ENCODE results near the gene UIMC1.
"Not testable (repeated sequence)": the region's sequence is repeated elsewhere in the genome, so short reads cannot be mapped to it uniquely, and the experiment has no call there.

The UIMC1 gene

GRCh38 chr5:177024559-177024958 is 18.0 kb upstream of the UIMC1 start:
- peak overlapping the region; percentile 53 for H3K27ac Mint-ChIP-seq
- H3K27me3 Mint-ChIP-seq, result no peaks in the 10 kb centered on the region
- peaks cover 30% of the 10 kb centered on the region for H3K36me3 Mint-ChIP-seq (ENCODE audit: low read depth)
- peak overlapping the region; percentile 47 for H3K4me3 Mint-ChIP-seq
- peaks cover 29% of the 10 kb centered on the region for H3K4me1 Mint-ChIP-seq (ENCODE audit: low read depth)
- H3K9me3 Mint-ChIP-seq, result no peaks in the 10 kb centered on the region

DNA sequence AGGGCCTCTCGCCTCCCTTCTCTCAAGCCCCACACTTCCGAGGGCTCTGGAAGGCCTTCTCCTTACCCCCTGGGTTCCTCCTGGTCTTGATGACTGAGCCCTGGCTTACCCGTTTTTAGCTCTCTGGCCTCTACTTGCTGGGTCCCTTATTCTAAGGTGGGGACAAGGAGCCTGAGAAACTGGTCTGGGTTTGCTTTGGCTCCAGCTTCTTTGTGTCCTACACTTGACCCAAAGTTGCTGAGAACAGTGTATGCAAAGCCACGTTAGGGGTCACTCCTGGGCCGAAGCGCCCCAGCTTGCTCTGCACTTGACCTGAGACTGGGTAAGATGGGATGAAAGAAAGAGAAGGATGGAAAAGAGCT is 16.7 kb upstream of the UIMC1 start:
- Mint-ChIP-seq H3K27ac (peak overlapping the region; percentile 93), H3K4me1 (ENCODE audit: low read depth) (peaks cover 29% of the 10 kb centered on the region), H3K4me3 (peak overlapping the region; percentile 92), H3K36me3 (ENCODE audit: low read depth) (peaks cover 20% of the 10 kb centered on the region), H3K9me3 (no peaks in the 10 kb centered on the region), H3K27me3 (no peaks in the 10 kb centered on the region)

GRCh38 chr5:177022386-177023302 is 16.1 kb upstream of the UIMC1 start, which contains the start of gene ZNF346:
Gene ZNF346, plus strand, starts transcription at chr5:177022696. Its CDS starts 43 bp downstream, at chr5:177022739.
- peaks cover 16% of the 10 kb centered on the region for H3K36me3 Mint-ChIP-seq (ENCODE audit: low read depth)
- H3K27me3 Mint-ChIP-seq, result no peaks in the 10 kb centered on the region
- peak within 1 kb of the TSS; percentile 93 for H3K27ac Mint-ChIP-seq
- peak within 1 kb of the TSS; percentile 92 for H3K4me3 Mint-ChIP-seq
- peaks cover 29% of the 10 kb centered on the region for H3K4me1 Mint-ChIP-seq (ENCODE audit: low read depth)
- H3K9me3 Mint-ChIP-seq, result no peaks in the 10 kb centered on the region

DNA sequence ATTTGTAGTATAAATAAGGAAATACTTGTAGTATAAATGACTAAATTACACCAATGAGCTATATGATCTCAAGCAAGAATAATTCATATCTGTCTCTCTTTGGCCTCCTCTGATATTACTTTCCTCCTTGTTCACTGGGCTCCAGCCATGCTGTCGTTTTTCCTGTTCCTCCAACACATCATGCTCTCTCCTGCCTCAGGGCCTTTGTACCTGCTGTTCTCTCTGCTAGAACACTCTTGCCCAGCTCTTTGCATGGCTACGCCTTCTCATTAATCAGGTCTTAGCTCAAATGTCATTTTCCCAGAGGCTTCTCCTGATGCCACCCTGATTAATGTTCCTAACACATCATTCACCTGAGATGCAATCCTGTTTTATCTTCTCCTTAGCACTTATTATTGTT is 13.5 kb upstream of the UIMC1 start:
- no peaks in the 10 kb centered on the region for H3K27me3 Mint-ChIP-seq
- H3K4me1 Mint-ChIP-seq (ENCODE audit: low read depth), result peaks cover 22% of the 10 kb centered on the region
- H3K36me3 Mint-ChIP-seq (ENCODE audit: low read depth), result peaks cover 8% of the 10 kb centered on the region
- no peak overlapping the region for H3K4me3 Mint-ChIP-seq
- H3K9me3 Mint-ChIP-seq, result no peaks in the 10 kb centered on the region
- H3K27ac Mint-ChIP-seq, result no peak overlapping the region

GRCh38 chr5:177018341-177018740 is 11.8 kb upstream of the UIMC1 start:
- Mint-ChIP-seq H3K27ac (no peak overlapping the region), H3K36me3 (ENCODE audit: low read depth) (no peaks in the 10 kb centered on the region), H3K27me3 (no peaks in the 10 kb centered on the region), H3K9me3 (no peaks in the 10 kb centered on the region), H3K4me3 (no peak overlapping the region), H3K4me1 (ENCODE audit: low read depth) (peaks cover 9% of the 10 kb centered on the region)

GRCh38 chr5:177015156-177015555 is 8.6 kb upstream of the UIMC1 start:
- H3K27ac Mint-ChIP-seq, result no peak overlapping the region
- no peak overlapping the region for H3K4me3 Mint-ChIP-seq
- H3K4me1 Mint-ChIP-seq (ENCODE audit: low read depth), result no peaks in the 10 kb centered on the region
- no peaks in the 10 kb centered on the region for H3K36me3 Mint-ChIP-seq (ENCODE audit: low read depth)
- no peaks in the 10 kb centered on the region for H3K27me3 Mint-ChIP-seq
- H3K9me3 Mint-ChIP-seq, result no peaks in the 10 kb centered on the region

- no peaks in the 10 kb centered on the region for H3K27me3 Mint-ChIP-seq
- no peaks in the 10 kb centered on the region for H3K36me3 Mint-ChIP-seq (ENCODE audit: low read depth)
- no peak overlapping the region for H3K4me3 Mint-ChIP-seq
- H3K4me1 Mint-ChIP-seq (ENCODE audit: low read depth), result peaks cover 16% of the 10 kb centered on the region
- no peak overlapping the region for H3K27ac Mint-ChIP-seq
- H3K9me3 Mint-ChIP-seq, result no peaks in the 10 kb centered on the region
Observed at GRCh38 chr5:177010153-177010552, 3.6 kb upstream of the UIMC1 start.

GRCh38 chr5:177008716-177009115 is 2.1 kb upstream of the UIMC1 start:
- Mint-ChIP-seq H3K27ac (no peak overlapping the region), H3K9me3 (no peaks in the 10 kb centered on the region), H3K4me3 (no peak overlapping the region), H3K4me1 (ENCODE audit: low read depth) (peaks cover 30% of the 10 kb centered on the region), H3K27me3 (no peaks in the 10 kb centered on the region), H3K36me3 (ENCODE audit: low read depth) (peaks cover 5% of the 10 kb centered on the region)

DNA sequence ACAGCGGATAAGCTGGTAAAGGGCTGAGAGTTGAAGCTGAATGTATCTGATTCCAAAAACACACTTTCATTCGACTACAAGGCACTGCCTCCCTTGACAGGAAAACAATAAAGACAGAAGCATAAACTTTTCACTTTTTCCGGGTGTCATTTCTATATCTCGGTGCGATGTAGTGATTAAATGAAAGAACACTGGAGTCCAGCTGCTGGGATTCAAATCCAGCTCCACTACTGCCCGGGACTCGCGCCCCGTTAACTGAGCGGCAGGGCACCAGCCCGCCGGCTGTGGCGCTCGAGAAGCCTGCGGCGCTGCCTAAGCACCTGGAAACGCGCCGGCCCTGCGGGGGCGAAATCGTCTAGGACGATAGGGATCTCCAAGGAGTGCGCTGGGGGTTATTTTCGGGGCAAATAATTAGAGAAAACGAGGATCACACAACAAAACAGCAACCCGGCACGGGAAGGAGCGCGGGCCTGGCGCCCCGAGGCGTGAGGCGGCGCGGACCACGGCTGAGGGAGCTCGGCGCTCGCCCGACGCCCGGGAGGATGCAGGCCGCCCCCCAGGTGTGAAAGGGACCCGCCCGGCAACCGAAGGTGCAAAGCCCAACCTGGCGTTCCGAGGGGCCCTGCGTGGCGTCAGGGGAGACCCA is 837 bp downstream of the UIMC1 start:
- peaks cover 41% of the 10 kb centered on the region for H3K4me1 Mint-ChIP-seq (ENCODE audit: low read depth)
- H3K9me3 Mint-ChIP-seq, result no peaks in the 10 kb centered on the region
- peak overlapping the region; percentile 88 for H3K27ac Mint-ChIP-seq
- H3K36me3 Mint-ChIP-seq (ENCODE audit: low read depth), result peaks cover 11% of the 10 kb centered on the region
- no peaks in the 10 kb centered on the region for H3K27me3 Mint-ChIP-seq
- H3K4me3 Mint-ChIP-seq, result peak overlapping the region; percentile 91

- Mint-ChIP-seq H3K9me3 (no peaks in the 10 kb centered on the region), H3K36me3 (ENCODE audit: low read depth) (peaks cover 13% of the 10 kb centered on the region), H3K27me3 (no peaks in the 10 kb centered on the region), H3K4me3 (peak overlapping the region; percentile 91), H3K4me1 (ENCODE audit: low read depth) (peaks cover 41% of the 10 kb centered on the region), H3K27ac (no peak overlapping the region)
Observed at GRCh38 chr5:177004961-177005360, 1.6 kb downstream of the UIMC1 start.

GRCh38 chr5:177003649-177004048 is 2.9 kb downstream of the UIMC1 start:
- Mint-ChIP-seq H3K4me3 (peak overlapping the region; percentile 26), H3K4me1 (ENCODE audit: low read depth) (peaks cover 47% of the 10 kb centered on the region), H3K27ac (peak overlapping the region; percentile 65), H3K36me3 (ENCODE audit: low read depth) (peaks cover 17% of the 10 kb centered on the region), H3K27me3 (no peaks in the 10 kb centered on the region), H3K9me3 (no peaks in the 10 kb centered on the region)

DNA sequence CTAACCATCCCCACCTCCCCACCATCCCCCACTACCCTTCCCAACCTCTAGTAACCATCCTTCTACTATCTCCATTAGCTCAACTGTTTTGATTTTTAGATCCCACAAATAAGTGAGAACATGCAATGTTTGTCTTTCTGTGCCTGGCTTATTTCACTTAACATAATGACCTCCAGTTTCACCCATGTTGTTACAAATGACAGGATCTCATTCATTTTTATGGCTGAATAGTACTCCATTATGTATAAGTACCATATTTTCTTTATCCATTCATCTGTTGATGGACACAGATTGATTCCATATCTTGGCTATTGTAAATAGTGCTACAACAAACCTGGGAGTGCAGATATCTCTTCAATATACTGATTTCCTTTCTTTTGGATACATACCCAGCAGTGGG is 7.1 kb downstream of the UIMC1 start:
- peaks cover 35% of the 10 kb centered on the region for H3K36me3 Mint-ChIP-seq (ENCODE audit: low read depth)
- not testable (repeated sequence) for H3K4me3 Mint-ChIP-seq, H3K9me3 Mint-ChIP-seq, H3K27me3 Mint-ChIP-seq
- H3K27ac Mint-ChIP-seq, result peak overlapping the region; percentile 28
- H3K4me1 Mint-ChIP-seq (ENCODE audit: low read depth), result peaks cover 52% of the 10 kb centered on the region

GRCh38 chr5:176998828-176999227 is 7.8 kb downstream of the UIMC1 start:
- H3K9me3 Mint-ChIP-seq, result no peaks in the 10 kb centered on the region
- H3K4me3 Mint-ChIP-seq, result no peak overlapping the region
- H3K27ac Mint-ChIP-seq, result no peak overlapping the region
- H3K27me3 Mint-ChIP-seq, result no peaks in the 10 kb centered on the region
- peaks cover 47% of the 10 kb centered on the region for H3K4me1 Mint-ChIP-seq (ENCODE audit: low read depth)
- H3K36me3 Mint-ChIP-seq (ENCODE audit: low read depth), result peaks cover 33% of the 10 kb centered on the region

GRCh38 chr5:176996780-176997179 is 9.8 kb downstream of the UIMC1 start:
- peak overlapping the region; percentile 38 for H3K27ac Mint-ChIP-seq
- peaks cover 46% of the 10 kb centered on the region for H3K4me1 Mint-ChIP-seq (ENCODE audit: low read depth)
- no peaks in the 10 kb centered on the region for H3K9me3 Mint-ChIP-seq
- no peak overlapping the region for H3K4me3 Mint-ChIP-seq
- H3K36me3 Mint-ChIP-seq (ENCODE audit: low read depth), result peaks cover 33% of the 10 kb centered on the region
- H3K27me3 Mint-ChIP-seq, result no peaks in the 10 kb centered on the region
